Cardiac muscle cell (in vitro differentiated cells and primary cell): ENCODE measurements around the gene CLIC5. TPM values are rescaled to one million over a fixed set of nuclear protein-coding genes. Genes with fewer than 3 reads are reported as not detected.
A peak's percentile ranks its signal among the peaks of the same experiment; 100 is the strongest.

Source experiments
- DNase-seq, 2 donors: peaks; one replicate each; pipeline versions ENCODE4 v3.0.0 to v3.0.0-alpha.2; 2010 to 2017; ENCODE audit warnings: low read depth in 1 of 2, low spot score in 1 of 2
- H3K27ac ChIP-seq: fragments of 200-600 bp; sonication (generic); 2 replicates; pipeline ENCODE4 v1.5.1; 2016
- H3K27me3 ChIP-seq: fragments of 200-600 bp; sonication (generic); 2 replicates; pipeline ENCODE4 v1.6.0; 2016; ENCODE audit warnings: control low read depth
- H3K36me3 ChIP-seq: fragments of 200-600 bp; sonication (generic); 2 replicates; pipeline ENCODE4 v1.5.1; 2016; ENCODE audit warnings: control low read depth
- H3K4me1 ChIP-seq: fragments of 200-600 bp; sonication (generic); 2 replicates; pipeline ENCODE4 v1.8.1; 2017; ENCODE audit warnings: low read depth, mild to moderate bottlenecking, mixed run types
- H3K4me3 ChIP-seq: fragments of 200-600 bp; sonication (generic); 2 replicates; pipeline ENCODE4 v1.5.1; 2016; ENCODE audit warnings: mild to moderate bottlenecking
- H3K9me3 ChIP-seq: fragments of 200-600 bp; sonication (generic); 2 replicates; pipeline ENCODE4 v1.5.1; 2017; ENCODE audit warnings: low read depth, mild to moderate bottlenecking, control low read depth
- polyA plus RNA-seq: library from polyadenylated mRNA; unstranded; fragments of >200 nt; fragmentation: Nextera tagmentation; extraction: Ambion mirVana; gene quantifications from 2 replicates; pipeline ENCODE4 v1.2.1, GENCODE V29; 2016
- total RNA-seq: library from RNA; depleted of rRNA; stranded (reverse); fragments of >200 nt; gene quantifications from 2 replicates; pipeline ENCODE4 v1.2.3, GENCODE V29; 2016
- TF ChIP-seq, protein P1 (sequence below): IDR thresholded peaks from 2 replicates; pipeline ENCODE4 v1.5.1; 2012; ENCODE audit warnings: low read depth, mild to moderate bottlenecking, low read length

The CLIC5 gene
- total and polyA plus RNA-seq, 2 experiments from 2014 or later: 10.5 to 24.5 TPM

DNA sequence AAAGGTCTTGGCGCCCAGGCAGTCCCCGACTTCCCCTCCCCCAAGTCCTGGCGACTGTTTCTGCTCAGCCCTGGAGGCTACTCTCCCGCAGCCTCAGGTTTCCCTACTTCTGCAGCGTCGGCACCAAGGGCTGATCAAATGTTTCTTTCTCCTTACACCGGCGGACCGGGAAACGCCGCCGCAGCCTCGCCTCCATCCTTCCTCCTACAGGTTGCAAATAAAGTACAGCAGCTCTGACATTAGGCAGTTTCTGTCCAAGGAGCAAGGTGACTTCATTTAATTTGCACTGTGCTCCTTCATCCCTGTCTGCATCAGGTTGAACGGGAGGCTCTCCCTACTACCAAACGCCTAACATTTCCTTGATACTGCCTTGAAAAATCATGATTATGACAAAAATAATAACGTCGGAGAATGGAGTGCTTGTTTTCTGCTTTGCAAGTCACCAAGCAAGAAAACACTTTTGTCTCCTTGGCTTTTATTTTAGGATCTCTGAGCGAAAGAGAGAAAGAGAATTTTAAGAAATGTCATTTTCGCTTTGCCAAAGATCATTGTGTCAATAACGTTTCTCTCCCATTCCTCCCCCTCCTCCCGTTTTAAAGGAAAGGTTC is 1.0 kb downstream of the CLIC5 start:
- peaks cover 9% of the 10 kb centered on the region for H3K27me3 ChIP-seq
- H3K27ac ChIP-seq: peak overlapping the region; percentile 64
- H3K36me3 ChIP-seq: no peaks in the 10 kb centered on the region
- H3K4me1 ChIP-seq: peaks cover 7% of the 10 kb centered on the region
- TF ChIP-seq, protein P1, sequence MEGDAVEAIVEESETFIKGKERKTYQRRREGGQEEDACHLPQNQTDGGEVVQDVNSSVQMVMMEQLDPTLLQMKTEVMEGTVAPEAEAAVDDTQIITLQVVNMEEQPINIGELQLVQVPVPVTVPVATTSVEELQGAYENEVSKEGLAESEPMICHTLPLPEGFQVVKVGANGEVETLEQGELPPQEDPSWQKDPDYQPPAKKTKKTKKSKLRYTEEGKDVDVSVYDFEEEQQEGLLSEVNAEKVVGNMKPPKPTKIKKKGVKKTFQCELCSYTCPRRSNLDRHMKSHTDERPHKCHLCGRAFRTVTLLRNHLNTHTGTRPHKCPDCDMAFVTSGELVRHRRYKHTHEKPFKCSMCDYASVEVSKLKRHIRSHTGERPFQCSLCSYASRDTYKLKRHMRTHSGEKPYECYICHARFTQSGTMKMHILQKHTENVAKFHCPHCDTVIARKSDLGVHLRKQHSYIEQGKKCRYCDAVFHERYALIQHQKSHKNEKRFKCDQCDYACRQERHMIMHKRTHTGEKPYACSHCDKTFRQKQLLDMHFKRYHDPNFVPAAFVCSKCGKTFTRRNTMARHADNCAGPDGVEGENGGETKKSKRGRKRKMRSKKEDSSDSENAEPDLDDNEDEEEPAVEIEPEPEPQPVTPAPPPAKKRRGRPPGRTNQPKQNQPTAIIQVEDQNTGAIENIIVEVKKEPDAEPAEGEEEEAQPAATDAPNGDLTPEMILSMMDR: no peak
- DNase-seq: peak in 1 of 2 donors; percentile 63
- H3K4me3 ChIP-seq: peak overlapping the region; percentile 77
- H3K9me3 ChIP-seq: no peaks in the 10 kb centered on the region

DNA sequence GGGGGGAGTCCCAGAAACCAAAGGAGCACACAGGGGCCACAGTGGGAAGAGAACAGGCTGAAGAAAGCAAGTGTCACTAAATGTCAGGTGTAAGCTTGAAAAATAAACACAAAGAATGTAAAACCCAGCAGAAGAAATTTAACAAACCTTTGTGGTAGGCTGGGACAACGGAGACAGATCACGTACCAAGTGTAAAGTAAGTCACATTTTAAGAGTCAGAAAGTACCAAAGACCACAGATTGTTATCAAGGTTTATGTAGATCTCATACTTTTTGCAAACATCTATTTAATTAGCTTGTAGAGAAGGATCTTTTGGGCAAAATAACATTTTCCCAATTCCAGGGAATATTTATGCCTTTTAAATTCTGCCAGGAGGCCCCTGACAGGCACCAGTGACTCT is 1.6 kb downstream of the CLIC5 start:
- Histone ChIP-seq H3K4me1 (peaks cover 7% of the 10 kb centered on the region), H3K4me3 (peak overlapping the region; percentile 77), H3K27me3 (peaks cover 9% of the 10 kb centered on the region), H3K27ac (no peak overlapping the region), H3K9me3 (no peaks in the 10 kb centered on the region), H3K36me3 (no peaks in the 10 kb centered on the region)
- TF ChIP-seq, protein P1: no peak
- no peak for DNase-seq

DNA sequence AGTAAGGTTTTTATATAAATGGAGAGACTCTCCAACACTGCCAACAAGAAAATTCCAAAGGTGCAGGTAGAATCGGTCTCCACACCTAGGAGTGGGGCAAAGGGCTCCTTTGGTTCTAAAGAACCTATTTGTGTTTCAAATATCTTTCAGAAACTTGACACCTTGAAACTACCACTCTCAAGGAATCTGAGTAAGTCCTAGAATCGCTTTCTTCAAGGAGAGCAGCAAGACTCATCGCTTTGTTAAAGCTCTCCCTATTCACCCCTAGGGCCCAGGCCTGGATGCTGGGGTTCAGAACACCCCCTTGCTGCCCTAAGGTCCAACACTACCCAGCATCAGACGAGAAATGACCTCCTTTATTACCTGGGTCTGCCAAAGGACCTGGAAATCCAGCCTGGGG is 2.0 kb downstream of the CLIC5 start:
- Histone ChIP-seq H3K4me3 (peak overlapping the region; percentile 77), H3K36me3 (no peaks in the 10 kb centered on the region), H3K4me1 (peaks cover 7% of the 10 kb centered on the region), H3K9me3 (no peaks in the 10 kb centered on the region), H3K27ac (no peak overlapping the region), H3K27me3 (peaks cover 9% of the 10 kb centered on the region)
- TF ChIP-seq, protein P1: no peak
- DNase-seq: no peak

DNA sequence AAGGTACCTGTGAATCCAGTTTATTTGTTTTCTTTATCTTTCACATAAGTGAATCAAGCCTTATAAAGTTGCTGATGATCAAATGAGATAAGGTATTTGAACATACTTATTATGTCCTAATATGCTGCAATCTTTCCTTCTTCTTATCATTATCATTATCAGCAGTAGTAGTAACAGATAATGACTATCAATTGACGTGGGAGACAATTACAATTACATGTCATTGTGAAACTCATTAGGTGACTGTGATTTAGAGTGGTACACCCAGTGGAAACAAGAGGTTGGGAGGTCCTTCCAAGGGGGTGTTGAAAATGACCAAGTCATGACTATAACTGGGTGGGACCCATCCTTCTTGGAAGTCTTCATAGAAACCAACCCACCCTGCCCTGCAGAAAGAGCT is 2.8 kb downstream of the CLIC5 start:
- Histone ChIP-seq H3K4me1 (peaks cover 7% of the 10 kb centered on the region), H3K27ac (no peak overlapping the region), H3K27me3 (peaks cover 9% of the 10 kb centered on the region)

DNA sequence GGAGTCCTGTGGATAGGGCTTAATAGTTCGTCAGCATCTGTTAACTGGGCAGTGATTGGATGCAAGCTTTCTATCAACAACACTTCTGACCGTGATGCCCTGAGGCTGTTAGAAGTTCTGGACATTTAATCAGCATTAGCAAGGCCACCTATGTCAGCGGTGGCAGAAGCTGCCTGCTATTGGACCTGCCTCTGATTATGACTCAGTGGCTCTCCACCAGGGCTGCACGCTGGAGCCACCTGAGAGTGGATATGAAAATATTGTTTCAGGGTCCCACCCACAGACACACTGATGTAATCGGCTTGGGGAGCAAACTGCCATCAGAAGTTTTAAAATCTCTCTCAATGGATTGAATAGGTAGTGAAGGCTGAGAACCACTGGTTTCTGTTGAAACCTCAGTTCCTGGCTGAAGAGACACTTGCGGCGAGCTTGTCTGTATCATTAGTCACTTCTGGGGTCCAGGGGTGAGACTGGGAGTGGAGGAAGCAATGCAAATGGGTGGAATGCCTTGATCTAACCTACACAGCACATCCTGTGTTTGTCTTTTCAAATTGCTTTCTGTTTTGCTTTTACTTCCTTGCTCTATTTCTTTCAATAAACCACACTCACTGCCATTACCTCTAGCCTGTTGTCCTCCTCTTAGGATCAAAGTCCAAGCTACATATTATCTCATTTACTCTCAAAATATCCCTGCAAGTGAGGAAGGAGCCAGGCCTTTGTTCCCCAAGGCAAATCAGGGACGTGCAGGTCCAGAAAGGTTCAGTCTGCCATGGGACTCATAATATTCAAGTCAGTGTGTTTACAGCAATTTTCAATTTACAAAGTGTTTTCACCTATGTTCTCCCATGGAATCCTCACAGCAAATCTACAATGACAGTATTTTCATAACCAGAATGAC is 4.2 kb downstream of the CLIC5 start:
- Histone ChIP-seq H3K4me3 (no peak overlapping the region), H3K27ac (no peak overlapping the region), H3K9me3 (no peaks in the 10 kb centered on the region), H3K27me3 (peaks cover 4% of the 10 kb centered on the region), H3K4me1 (peaks cover 7% of the 10 kb centered on the region), H3K36me3 (no peaks in the 10 kb centered on the region)
- TF ChIP-seq, protein P1: no peak
- no peak for DNase-seq

More for the DNA sequence above, 2.8 kb downstream of the CLIC5 start:
- H3K36me3 ChIP-seq: no peaks in the 10 kb centered on the region
- no peak for DNase-seq
- TF ChIP-seq, protein P1: no peak
- no peak overlapping the region for H3K4me3 ChIP-seq
- no peaks in the 10 kb centered on the region for H3K9me3 ChIP-seq
